ENCODE measurements around the gene PTPRG.

Gene PTPRG

DNA sequence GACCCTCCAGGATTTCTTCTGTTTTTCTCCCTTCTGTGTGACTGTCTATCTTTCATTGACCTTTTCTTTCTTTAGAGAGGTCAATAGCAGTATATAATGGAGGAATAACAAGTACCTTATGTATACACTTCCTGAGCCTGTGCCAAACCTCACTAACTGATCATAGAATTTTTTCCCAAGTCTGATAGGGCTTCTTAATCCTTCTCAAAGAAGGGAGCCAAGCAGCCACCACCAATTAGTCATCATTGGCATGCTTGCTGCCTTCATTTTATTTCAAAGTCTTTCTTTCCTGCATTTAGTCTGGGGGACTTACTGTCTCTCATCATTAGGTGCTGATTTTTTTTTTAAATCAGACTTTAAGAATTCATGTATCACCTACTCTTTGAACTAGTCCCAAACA lies 485.0 kb downstream of the PTPRG start:
- TF ChIP-seq, protein P1, sequence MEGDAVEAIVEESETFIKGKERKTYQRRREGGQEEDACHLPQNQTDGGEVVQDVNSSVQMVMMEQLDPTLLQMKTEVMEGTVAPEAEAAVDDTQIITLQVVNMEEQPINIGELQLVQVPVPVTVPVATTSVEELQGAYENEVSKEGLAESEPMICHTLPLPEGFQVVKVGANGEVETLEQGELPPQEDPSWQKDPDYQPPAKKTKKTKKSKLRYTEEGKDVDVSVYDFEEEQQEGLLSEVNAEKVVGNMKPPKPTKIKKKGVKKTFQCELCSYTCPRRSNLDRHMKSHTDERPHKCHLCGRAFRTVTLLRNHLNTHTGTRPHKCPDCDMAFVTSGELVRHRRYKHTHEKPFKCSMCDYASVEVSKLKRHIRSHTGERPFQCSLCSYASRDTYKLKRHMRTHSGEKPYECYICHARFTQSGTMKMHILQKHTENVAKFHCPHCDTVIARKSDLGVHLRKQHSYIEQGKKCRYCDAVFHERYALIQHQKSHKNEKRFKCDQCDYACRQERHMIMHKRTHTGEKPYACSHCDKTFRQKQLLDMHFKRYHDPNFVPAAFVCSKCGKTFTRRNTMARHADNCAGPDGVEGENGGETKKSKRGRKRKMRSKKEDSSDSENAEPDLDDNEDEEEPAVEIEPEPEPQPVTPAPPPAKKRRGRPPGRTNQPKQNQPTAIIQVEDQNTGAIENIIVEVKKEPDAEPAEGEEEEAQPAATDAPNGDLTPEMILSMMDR (conservative IDR thresholded peaks at IDR 0.05; ENCODE audit: low read depth, low read length) = no peak
- H3K4me3 ChIP-seq (ENCODE audit: low read length) = no peak overlapping the region
- DNase-seq (ENCODE audit: low read depth) = peak; percentile 85

DNA sequence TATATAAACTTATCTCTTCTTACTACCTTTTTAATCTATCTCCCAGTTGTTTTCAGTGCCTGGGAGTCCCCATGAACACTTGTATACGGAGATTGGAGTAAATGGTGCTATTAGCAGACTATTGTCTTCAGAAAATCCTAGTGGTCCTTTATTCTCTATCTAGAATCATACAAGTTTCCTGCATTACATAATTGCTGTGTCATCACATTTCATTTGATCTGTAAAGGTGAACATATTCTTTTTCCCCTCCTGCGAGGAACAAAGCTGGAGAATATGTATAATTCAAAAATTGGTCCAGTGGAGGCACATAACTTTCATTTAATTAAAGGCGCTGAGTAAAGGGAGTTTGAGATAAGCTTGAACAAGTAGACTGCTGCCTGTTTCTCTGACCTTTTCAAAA lies 487.2 kb downstream of the PTPRG start:
- TF ChIP-seq, protein P1 (conservative IDR thresholded peaks at IDR 0.05; ENCODE audit: low read depth, low read length) = no peak
- no peak for DNase-seq (ENCODE audit: low read depth)
- no peak overlapping the region for H3K4me3 ChIP-seq (ENCODE audit: low read length)

DNA sequence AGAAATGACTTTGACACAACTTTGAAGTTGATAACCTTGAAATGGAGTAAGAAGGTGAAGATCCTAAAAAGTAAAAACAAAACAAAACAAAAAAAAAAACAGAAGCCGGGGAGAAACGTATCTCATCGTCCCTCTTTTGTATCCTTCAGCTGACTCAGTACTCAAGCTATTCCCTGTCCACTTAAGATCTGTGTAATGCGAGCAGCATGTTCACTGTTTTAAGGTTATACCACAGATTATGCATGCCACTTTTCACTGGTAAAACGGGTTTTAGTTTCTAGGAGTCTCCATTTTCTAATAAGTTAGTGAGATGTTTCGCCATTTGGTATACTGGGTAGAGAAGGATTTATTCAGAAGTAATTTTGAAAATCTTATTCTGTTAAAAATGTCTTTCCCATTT lies 487.7 kb downstream of the PTPRG start:
- TF ChIP-seq, protein P1 (conservative IDR thresholded peaks at IDR 0.05; ENCODE audit: low read depth, low read length) = no peak
- DNase-seq (ENCODE audit: low read depth) = no peak
- H3K4me3 ChIP-seq (ENCODE audit: low read length) = no peak overlapping the region

DNA sequence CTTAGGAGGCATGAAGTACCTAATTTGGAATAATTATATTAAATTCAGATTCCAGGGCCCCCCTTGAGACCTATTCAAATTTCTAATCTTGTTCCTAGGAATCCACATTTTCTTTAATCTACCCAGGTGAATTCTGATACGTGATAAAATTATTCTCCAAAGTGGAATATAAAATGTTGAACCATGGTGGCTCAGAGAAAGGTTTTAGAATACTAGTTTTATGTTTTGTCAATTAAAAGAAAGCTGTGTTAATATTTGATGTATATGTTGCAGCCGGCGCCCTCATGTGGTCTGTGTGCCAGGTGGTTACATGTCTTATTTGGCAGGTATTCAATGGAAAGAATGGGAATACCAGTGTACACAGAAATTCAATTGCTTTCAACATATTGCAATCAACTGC lies 490.1 kb downstream of the PTPRG start:
- TF ChIP-seq, protein P1 (conservative IDR thresholded peaks at IDR 0.05; ENCODE audit: low read depth, low read length) = peak; percentile 61

DNA sequence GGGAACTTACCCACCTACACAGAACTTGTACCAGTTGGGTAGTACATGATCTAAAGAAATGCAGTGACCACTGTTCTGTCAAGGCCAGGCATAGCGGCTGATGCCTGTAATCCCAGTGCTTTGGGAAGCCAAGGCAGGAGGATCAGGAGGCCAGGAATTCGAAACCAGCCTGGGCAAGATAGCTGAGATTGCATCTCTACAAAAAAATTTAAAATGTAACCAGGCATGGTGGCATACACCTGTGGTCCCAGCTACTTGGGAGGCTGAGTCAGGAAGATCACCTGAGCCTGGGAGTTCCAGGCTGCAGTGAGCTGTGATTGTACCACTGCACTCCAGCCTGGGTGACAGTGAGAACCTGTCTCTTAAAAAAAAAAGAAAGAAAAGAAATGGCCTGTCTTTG lies 491.0 kb downstream of the PTPRG start:
- TF ChIP-seq, protein P1 (conservative IDR thresholded peaks at IDR 0.05; ENCODE audit: low read depth, low read length) = no peak
- DNase-seq (ENCODE audit: low read depth) = no peak

More for the DNA sequence above, 490.1 kb downstream of the PTPRG start:
- H3K4me3 ChIP-seq (ENCODE audit: low read length) = no peak overlapping the region
- DNase-seq (ENCODE audit: low read depth) = no peak

DNA sequence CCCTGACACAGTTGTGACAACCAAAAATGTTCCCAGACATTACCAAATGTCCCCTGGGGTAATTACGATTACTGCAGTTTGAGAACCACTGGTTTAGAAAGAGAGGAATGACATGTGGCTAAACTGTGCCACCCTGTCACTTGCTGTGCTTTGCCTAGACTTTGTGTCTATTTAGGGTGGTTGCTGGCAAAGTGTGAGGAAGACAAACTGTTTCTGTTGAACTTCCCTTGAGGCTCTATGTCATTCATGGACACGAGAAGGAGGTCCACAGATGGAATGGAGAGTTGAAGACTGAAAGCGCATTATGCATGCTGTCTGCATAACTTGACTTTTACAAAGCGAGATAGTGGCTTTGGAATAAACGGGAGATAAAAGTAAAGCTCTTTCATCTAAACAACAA lies 495.3 kb downstream of the PTPRG start:
- TF ChIP-seq, protein P1 (conservative IDR thresholded peaks at IDR 0.05; ENCODE audit: low read depth, low read length) = no peak
- no peak overlapping the region for H3K4me3 ChIP-seq (ENCODE audit: low read length)
- no peak for DNase-seq (ENCODE audit: low read depth)

More for the DNA sequence above, 491.0 kb downstream of the PTPRG start:
- no peak overlapping the region for H3K4me3 ChIP-seq (ENCODE audit: low read length)

DNA sequence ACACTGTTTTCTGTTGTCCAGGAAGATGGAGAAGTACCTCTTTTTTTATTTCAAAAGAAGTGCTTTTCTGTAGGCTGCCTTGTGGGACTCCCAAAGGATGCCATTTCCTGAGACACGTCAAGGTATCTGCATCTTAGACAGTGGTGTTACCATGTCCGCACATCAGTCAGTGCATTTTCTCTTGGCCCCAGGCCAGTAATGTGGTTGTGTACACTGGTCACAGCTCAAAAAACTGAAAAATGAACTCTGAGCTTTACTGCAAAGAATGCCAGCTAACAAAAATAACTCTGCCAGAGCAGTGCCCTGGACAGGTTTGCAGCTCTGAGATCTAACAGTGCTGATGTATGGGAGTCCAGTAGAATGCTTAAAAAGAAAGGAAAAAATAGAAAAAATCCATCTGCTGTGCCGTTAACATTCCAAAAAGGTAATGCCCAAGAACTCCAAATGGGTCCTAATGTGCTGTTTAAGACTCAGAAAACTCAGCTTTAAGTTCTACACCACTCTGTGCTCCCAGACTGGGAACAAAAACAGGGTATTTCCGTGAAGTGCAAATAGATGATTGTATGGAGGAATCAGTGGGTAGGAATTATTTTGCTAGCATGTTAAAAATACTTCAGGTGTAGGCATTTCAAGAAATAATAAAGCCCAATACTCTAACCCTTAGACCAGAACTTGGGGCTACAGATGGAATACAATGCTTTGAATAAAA lies 496.1 kb downstream of the PTPRG start:
- DNase-seq (ENCODE audit: low read depth) = no peak
- TF ChIP-seq, protein P1 (conservative IDR thresholded peaks at IDR 0.05; ENCODE audit: low read depth, low read length) = no peak
- H3K4me3 ChIP-seq (ENCODE audit: low read length) = no peak overlapping the region
